GM20000 (cell line): Measurements from ENCODE around the gene CDC42SE1.
"Not testable (repeated sequence)": the region's sequence is repeated elsewhere in the genome, so short reads cannot be mapped to it uniquely, and the experiment has no call there.

Experiments
- DNase-seq: peaks from one replicate; pipeline ENCODE4 v3.0.0; 2012; ENCODE audit warnings: low spot score
- CTCF ChIP-seq: IDR thresholded peaks from 2 replicates; pipeline ENCODE4 v1.5.1; 2012; ENCODE audit warnings: mild to moderate bottlenecking, control low read depth; ENCODE audit errors: extremely low read depth, missing control alignments

CDC42SE1 gene

GRCh38 chr1:151059109-151060006 lies at the start of gene CDC42SE1:
CDC42SE1 (minus strand) TSS chr1:151059622; CDS start chr1:151055730, 3,892 bp downstream.
- TF ChIP-seq CTCF, result peak; percentile 73
- peak; percentile 92 for DNase-seq

GRCh38 chr1:151108331-151108730 lies 48.9 kb upstream of the CDC42SE1 start:
- TF ChIP-seq CTCF, result no peak

GRCh38 chr1:151106894-151107293 lies 47.5 kb upstream of the CDC42SE1 start:
- no peak for TF ChIP-seq CTCF
- no peak for DNase-seq

More at GRCh38 chr1:151108331-151108730, 48.9 kb upstream of the CDC42SE1 start:
- no peak for DNase-seq

GRCh38 chr1:151104630-151105029 lies 45.2 kb upstream of the CDC42SE1 start:
- no peak for DNase-seq

GRCh38 chr1:151098126-151098525 lies 38.7 kb upstream of the CDC42SE1 start:
- DNase-seq, result no peak
- TF ChIP-seq CTCF, result no peak

More at GRCh38 chr1:151104630-151105029, 45.2 kb upstream of the CDC42SE1 start:
- TF ChIP-seq CTCF, result no peak

GRCh38 chr1:151097426-151097825 lies 38.0 kb upstream of the CDC42SE1 start:
- not testable (repeated sequence) for DNase-seq

- no peak for DNase-seq
- no peak for TF ChIP-seq CTCF
Measured at GRCh38 chr1:151085953-151086559, 26.6 kb upstream of the CDC42SE1 start.
